Lung microvascular endothelial cell (primary cell): ENCODE results near the gene STXBP2. TPM values are rescaled to one million over a fixed set of nuclear protein-coding genes. Genes with fewer than 3 reads are reported as not detected.

Experiments used
- DNase-seq, 2 donors: peaks; one replicate each; pipeline versions ENCODE4 v3.0.0 to v3.0.0-alpha.2; 2010; ENCODE audit warnings: low read depth in 2 of 2
- total RNA-seq: library from RNA; depleted of rRNA; stranded (reverse); fragments of >200 nt; gene quantifications from 2 replicates; pipeline ENCODE4 v1.2.1, GENCODE V29; 2014

STXBP2 gene
- total RNA-seq, result 23.3 and 29.8 TPM in 2 replicates

- peak; percentile 35 to 72 for DNase-seq
These were observed at the start of gene STXBP2 for GRCh38 chr19:7636691-7637373. TSS of gene STXBP2 (plus strand) at chr19:7637110. CDS start at chr19:7637150, 40 bp downstream.

GRCh38 chr19:7589822-7590221 lies 47.1 kb upstream of the STXBP2 start:
- DNase-seq, result no peak

- no peak for DNase-seq
These were observed 46.7 kb upstream of the STXBP2 start for GRCh38 chr19:7590256-7590655.

GRCh38 chr19:7595466-7596133 lies 41.3 kb upstream of the STXBP2 start, which contains the start of gene CAMSAP3:
TSS of gene CAMSAP3 (plus strand) at chr19:7595863. CDS start at chr19:7596003, 140 bp downstream.
- peak in 1 of 2 donors; percentile 18 for DNase-seq

DNA sequence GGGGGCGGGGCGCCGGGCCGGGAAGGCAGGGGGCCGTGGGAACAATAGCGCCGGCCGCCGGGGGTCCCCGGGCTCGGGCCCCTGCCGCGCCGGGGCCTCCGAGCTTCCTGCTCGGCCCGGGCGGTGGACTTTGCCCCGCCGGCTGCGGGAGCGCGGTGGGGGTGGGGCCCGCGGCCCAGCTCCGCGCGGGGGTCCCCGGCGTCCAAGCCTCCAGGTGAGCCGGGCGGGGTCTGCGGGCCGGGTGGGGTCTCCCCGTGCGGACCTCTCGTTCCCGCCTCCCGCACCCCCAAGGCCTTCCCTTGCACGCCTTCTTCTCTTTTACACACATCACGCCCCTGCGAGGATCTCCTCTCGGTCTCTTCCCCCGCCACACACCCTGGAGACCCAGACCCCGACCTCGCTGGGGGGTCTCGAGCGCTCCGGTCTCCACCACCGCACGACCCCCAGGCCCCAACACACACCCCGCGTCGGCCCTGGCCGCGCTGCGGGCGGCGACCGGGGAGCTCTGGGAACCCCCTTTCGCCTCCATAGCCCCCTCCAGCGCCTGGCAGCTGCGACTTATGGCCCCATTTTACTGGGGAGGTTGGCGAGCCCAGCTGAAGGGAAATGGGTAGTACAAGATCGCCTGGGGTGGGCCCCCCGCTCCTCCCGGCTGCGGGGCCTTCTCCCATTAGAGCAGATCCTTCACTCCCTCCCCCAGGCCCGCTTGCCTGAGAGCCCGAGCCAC lies 40.5 kb upstream of the STXBP2 start:
- no peak for DNase-seq

DNA sequence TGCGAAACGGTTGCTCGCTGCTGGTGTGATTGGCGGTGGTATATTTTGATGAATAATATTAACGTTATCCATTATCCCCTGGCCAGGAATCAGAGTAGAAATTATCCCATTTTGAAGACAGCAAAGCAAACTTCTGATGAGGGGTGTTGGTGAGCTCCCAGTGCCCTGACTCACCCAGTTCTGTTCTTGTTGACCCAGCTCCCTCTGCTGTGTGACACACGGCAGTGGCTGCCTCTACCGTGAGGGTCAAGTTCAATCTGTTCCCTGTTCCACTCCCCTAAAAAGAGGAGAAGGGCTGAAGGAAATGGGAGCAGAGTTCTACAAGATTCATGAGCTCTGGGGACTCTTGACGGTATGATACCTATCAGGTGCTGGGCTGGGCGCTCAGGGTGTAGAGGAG lies 39.2 kb upstream of the STXBP2 start:
- DNase-seq, result no peak

- no peak for DNase-seq
These were observed 38.7 kb upstream of the STXBP2 start for GRCh38 chr19:7598180-7598579.

DNA sequence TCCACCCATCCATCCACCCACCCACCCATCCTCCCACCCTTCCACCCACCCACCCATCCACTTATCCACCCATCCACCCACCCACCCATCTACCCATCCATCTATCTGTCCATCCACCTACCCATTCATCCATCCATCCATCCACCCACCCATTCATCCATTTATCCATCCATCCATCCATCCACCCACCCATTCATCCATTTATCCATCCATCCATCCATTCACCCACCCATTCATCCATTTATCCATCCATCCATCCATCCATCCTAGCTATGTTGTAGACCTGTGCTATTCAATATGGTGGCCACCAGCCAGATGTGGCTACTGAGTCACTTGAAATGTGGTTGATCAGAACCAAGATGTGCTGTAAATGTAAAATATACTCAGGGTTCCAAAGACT lies 36.2 kb upstream of the STXBP2 start:
- no peak for DNase-seq

DNA sequence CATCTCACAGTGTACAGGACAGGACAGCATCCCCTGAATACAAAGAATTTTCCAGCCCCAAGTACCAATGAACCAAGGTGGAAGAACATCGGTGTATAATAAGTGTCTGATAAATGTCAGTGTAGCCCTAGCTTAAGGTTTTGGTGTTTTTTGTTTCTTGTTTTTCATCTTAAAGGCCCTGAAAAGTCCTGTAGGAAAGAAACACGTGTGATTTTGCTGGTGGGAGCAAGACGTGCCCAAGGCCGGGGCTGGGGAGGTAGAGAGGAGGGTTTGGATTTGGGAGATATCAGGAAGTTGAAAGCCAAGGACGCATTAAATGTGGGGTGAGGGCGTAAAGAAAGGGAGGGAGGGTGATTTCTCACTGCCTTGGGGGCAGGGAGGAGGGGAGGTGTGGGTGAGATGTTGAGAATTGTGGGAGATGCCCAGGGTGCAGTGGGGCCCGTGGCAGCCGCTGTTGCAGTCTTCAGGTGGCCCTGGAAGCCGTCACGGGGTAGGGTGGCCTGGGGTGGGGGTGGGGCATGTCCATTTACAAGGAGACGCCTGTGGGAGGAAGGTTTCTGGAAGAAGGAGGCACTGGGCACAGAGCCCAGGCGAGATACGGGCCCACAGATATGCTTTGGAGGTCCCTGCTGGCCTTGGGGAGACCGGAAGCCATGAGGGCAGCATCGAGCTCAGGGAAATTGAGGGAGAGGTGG lies 34.5 kb upstream of the STXBP2 start:
- DNase-seq, result no peak

DNA sequence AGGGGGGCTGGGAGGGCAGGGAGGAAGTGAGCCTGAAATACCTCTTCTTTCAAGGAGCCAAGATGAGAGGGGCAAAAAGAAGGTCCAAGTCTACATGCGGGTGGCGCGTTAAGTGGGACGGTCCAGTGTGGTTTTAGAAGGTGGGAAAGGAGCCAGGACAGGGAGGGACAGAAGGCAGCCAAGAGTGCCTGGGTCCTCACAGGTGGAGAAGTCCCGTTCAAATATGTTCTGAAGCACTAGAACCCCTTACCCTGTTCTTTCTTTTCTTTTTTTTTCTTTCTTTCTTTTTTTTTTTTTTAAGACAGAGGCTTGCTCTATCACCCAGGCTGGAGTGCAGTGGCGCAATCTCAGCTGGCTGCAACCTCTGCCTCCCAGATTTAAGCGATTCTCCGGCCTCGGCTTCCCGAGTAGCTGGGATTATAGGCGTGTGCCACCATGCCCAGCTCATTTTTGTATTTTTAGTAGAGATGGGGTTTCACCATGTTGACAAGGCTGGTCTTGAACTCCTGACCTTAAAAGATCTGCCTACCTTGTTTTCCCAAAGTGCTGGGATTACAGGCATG lies 33.9 kb upstream of the STXBP2 start:
- DNase-seq, result no peak

- no peak for DNase-seq
These were observed 33.0 kb upstream of the STXBP2 start for GRCh38 chr19:7603919-7604318.

DNA sequence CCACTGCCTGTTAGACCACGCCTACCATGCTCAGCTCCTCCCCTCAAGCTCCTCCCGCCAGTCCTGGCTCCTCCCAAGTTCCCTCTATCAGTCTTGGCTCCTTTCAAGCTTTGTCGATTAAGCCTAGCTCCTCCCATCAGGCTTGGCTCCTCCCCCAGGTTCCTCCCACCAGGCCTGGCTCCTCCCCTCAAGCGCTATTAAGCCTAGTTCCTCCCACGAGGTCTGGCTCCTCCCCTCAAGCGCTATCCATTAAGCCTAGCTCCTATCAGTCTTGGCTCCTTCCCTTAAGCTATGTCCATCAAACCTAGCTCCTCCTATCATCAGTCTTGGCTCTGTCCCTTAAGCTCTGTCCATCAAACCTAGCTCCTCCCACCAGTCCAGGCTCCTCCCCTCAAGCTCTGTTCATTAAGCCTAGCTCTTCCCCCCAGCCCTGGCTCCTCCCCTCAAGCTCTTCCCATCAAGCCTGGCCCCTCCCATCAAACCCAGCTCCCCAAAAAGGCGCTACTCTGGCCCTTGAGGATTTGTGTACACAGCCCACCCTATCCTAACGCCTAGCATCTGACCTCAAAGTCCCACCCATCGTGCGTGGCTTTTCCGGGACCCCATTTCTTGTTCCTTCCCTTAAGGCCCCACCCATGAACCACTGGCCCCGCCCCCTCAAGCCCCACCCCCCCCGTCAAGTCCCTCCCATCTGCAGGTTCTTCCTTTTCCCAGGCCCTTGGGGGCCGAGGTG lies 31.3 kb upstream of the STXBP2 start:
- DNase-seq, result peak; percentile 22 to 54

GRCh38 chr19:7606289-7606688 lies 30.6 kb upstream of the STXBP2 start:
- no peak for DNase-seq

- DNase-seq, result no peak
These were observed 29.6 kb upstream of the STXBP2 start for GRCh38 chr19:7607212-7607873.

DNA sequence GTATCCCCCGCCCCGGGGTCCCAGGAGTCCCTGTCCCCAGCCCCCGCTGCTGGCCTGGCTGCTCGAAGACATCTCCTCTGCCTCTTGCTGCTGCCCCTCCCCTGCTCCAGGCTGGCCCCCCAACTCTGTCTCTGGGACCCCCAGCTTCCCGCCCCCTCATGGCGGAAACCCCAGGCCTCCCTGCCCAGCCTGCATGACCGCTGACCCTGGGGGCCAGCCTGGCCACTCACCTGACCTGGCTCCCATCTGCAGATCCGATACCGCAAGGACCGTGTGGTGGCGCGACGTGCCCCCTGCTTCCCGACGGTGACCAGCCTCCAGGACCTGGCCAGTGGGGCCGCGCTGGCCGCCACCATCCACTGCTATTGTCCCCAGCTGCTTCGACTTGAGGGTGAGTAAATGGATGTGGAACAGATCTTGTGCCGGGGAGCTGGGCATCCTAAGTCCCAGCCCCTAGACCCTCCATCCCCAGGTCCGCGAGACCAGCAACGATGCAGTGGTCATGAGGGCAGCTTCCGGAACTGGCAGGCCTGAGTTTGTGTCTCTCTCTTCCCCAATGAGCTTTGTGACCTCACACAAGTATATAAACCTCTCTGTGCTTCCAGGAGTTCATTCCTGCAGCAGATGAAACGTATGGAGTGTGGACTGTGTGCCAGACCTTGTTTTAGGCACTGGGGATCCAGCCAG lies 28.9 kb upstream of the STXBP2 start:
- no peak for DNase-seq

DNA sequence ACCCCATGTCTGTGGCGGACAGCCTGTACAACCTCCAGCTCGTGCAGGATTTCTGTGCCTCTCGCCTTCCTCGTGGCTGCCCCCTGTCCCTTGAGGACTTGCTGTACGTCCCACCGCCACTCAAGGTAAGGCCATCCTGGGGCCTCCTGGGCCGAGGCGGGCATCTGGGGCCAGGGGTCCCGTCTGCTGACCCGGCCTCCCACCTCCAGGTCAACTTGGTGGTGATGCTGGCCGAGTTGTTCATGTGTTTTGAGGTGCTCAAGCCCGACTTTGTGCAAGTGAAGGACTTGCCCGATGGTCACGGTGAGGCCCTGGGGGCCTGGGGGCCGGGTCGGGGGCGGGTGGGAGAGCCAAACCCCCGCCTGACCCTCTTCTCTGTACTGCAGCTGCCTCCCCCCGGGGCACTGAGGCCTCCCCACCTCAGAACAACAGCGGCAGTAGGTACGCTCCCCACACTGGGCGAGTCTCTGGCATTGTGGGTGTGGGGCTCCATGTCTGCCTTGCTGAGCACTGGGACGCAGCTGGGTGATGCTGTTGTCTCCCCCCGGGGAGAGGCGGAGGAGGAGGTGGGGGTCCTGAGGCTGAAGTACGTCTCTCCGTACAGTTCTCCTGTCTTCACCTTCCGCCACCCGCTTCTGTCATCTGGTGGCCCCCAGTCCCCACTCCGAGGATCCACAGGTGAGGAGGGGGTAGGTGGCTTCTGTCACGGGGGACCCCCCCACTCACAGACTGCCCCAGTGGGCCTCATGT lies 26.2 kb upstream of the STXBP2 start:
- no peak for DNase-seq

DNA sequence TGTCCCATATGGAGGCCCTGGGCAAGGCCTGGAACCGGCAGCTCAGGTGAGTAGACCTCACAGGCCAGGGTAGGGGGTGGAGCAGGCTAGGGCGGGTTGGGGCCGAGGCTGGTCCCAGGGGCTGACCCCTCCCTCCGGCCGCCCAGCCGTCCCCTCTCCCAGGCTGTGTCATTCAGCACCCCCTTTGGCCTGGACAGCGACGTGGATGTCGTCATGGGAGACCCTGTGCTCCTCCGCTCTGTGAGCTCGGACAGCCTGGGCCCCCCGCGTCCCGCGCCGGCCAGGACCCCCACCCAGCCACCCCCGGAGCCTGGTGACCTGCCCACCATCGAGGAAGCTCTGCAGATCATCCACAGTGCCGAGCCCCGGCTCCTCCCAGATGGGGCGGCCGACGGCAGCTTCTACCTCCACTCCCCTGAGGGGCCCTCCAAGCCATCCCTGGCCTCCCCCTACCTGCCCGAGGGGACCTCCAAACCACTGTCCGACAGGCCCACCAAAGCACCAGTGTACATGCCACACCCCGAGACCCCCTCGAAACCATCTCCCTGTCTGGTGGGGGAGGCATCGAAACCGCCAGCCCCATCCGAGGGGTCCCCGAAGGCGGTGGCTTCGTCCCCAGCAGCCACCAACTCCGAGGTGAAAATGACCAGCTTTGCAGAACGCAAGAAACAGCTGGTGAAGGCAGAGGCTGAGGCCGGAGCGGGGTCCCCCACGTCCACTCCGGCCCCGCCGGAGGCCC lies 25.2 kb upstream of the STXBP2 start:
- DNase-seq, result no peak
